ENCODE results near the gene GNB1L.

DNA sequence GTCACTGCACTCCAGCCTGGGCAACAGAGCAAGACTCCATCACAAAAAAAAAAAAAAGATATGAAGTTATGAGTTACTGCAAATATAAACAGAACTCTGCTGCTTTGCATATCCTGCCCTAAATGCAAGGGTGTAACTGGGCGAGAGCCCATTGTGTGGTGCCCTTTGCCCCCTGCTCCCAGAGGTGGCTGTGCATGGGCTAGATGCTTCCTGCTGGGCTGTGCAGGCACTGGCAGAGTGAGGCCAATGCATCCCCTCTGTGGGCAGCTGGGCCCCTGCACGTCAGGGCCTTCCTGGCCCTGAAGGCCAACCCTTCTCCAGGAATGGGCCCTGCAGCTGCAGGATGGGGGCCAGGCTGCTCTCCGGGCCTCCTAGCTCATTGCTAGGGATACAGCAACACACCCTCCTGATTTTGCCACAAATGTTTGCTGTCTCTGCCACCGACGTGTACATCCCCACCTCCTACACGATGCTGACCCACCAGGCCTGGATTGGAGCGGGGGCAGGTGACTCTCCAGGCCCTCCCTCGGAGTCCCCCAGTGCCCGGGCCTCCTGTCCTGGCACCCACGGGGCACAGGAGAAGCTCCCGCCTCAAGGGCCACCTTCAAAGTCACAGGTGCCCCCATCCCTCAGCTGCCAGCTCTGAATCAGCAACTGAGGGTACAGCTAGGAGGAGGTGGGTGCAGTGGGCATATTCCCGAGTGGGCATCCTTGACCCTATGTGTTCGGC, 46.2 kb upstream of the GNB1L start:
- TF ChIP-seq, protein P1, sequence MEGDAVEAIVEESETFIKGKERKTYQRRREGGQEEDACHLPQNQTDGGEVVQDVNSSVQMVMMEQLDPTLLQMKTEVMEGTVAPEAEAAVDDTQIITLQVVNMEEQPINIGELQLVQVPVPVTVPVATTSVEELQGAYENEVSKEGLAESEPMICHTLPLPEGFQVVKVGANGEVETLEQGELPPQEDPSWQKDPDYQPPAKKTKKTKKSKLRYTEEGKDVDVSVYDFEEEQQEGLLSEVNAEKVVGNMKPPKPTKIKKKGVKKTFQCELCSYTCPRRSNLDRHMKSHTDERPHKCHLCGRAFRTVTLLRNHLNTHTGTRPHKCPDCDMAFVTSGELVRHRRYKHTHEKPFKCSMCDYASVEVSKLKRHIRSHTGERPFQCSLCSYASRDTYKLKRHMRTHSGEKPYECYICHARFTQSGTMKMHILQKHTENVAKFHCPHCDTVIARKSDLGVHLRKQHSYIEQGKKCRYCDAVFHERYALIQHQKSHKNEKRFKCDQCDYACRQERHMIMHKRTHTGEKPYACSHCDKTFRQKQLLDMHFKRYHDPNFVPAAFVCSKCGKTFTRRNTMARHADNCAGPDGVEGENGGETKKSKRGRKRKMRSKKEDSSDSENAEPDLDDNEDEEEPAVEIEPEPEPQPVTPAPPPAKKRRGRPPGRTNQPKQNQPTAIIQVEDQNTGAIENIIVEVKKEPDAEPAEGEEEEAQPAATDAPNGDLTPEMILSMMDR (IDR thresholded peaks at IDR 0.05), result no peak
- TF ChIP-seq EZH2phosphoT487 (IDR thresholded peaks at IDR 0.05), result no peak
- no peak for TF ChIP-seq EZH2 (IDR thresholded peaks at IDR 0.05)

Measured in neural progenitor cell (in vitro differentiated cells).